NCI-H1436 treated with DMSO at 0.1 percent for 48 hours (cell line): Measurements from ENCODE around the gene RTBDN.

ENCODE experiments used
- DNase-seq: peaks from one replicate; lab custom pipeline; 2025; lab: John Stamatoyannopoulos, UW

The RTBDN gene

GRCh38 chr19:12792051-12792852 is 42.1 kb downstream of the RTBDN start:
- no peak for DNase-seq

GRCh38 chr19:12791345-12792050 is 42.9 kb downstream of the RTBDN start, which contains the start of gene JUNB:
Gene JUNB, plus strand, starts transcription at chr19:12791486. Its CDS starts 286 bp downstream, at chr19:12791772.
- DNase-seq, result peak; percentile 66

DNA sequence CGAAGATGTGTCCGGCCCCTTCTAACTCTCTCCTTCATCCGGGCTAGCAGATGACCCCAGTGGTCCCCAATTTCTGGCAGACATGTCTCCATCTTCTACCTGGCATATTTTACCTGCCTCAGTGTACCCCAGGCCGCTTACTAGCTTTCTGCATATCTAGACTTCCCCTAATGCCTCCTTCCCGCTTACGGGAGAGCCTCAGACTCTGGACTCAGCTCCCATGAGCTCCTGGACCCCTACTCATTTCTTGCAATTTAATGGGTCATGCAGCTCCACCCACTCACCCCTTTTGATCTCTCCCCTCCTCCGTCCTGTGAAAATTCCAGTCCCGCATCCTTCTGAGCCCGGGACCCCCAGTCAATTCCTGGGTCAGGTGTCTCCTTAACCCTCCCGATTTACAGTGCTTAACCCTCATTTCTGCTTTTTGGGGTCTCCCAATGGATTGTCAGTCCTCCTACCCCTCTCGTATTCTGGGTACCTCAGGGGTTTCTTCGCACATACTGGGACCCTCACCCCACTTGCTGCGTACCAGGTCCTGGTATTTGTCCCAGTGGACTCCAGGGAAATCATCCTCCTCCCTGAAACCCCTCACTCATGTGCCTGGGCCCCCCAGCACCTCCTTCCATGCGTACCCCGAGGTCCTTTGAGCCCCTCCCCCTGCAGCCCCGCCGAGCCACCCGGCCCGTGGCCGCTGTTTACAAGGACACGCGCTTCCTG is 43.6 kb downstream of the RTBDN start:
- no peak for DNase-seq

DNA sequence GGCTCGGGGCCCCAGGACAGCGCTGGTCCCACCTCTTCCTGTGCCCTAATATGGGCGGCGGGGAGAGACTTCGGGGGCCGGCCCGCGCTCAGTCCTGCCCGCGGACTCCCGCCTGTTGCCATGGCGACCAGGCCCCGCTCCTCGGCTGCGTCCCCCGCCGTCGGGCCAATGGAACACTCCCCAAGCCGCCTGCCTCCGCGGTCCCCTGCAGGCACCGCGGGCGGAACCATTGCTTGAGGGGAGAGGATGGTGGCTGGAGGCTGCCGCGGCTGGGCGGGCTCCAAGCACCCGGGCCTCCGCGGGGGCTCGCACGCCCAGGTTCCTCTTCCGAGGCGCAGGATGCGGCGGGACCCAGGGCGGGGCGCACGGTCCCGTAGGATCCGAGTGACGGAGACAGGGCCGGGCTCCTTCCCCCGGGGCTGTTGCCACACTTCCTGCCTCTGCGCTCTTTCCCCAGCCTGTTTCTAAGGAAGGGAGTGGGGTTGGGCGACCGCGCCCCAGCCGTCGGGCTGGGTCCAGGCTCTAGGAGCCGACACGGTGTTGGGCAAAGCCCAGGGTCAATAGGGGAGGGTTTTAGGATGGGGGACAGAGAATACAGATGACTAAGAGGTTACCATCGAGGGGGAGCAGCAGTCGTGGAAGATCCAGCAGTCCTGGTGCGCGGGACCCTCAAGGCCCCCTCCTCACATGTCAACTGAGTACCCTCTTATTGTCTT is 44.3 kb downstream of the RTBDN start:
- peak; percentile 60 for DNase-seq

- DNase-seq, result no peak
Measured at GRCh38 chr19:12789098-12789903, 45.1 kb downstream of the RTBDN start.

GRCh38 chr19:12788682-12789097 is 45.7 kb downstream of the RTBDN start:
- DNase-seq, result no peak

GRCh38 chr19:12788042-12788681 is 46.2 kb downstream of the RTBDN start:
- DNase-seq, result no peak

- DNase-seq, result no peak
Measured at GRCh38 chr19:12787458-12787857, 46.9 kb downstream of the RTBDN start.

DNA sequence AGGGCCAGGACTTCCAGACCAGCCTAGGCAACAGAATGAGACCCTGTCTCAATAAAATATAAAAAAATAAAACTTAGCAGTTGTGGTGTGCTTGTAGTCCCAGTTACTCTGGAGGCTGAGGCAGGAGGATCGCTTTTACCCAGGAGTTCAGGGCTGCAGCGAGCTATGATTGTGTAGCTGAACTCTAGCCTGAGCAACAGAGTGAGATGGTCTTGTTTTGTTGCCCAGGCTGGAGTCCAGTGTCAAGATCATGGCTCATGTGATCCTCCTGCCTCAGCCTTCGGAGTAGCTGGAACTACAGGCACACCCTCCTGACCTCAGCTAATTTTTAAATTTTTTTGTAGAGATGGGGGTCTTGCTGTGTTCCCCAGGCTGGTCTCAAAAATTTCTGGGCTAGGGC is 47.4 kb downstream of the RTBDN start:
- DNase-seq, result no peak

DNA sequence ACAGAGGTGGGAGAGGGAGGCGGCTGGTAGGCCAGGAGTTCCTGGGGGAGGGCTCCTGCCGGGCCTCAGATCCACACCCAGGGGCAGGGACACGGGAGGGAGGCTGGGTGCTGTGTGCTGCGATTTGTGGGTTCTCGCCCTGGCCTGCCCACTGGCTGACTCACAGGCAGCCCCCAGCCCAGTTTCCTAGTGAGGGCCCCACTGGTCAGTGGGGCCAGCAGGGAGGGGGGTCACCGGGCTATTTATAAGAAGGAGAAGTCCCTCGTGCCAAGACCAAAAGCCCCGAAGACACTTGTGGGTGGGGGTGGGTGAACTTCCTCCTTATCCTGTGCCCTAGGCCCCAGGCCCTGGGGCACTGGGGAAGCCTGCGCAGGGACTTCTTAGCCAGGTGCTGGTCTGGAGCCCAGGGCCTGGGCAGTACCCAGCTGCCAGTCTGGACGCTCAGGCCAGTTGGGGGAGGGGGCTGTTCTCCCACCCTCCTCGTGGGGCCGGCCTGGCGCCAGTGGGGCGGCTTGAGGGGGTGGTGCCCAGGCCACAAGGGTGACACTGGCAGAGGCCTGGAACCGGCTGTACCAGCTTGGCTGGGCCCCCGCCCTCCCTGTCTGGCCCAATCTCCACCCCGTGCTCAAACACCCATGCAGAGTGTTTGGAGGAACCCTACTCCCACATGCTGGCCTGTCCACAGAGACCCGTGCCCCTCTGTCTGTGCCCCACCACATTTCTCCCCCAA is 48.1 kb downstream of the RTBDN start:
- DNase-seq, result no peak

- no peak for DNase-seq
Measured at GRCh38 chr19:12785431-12786031, 48.8 kb downstream of the RTBDN start.

GRCh38 chr19:12784871-12785430 is 49.4 kb downstream of the RTBDN start:
- DNase-seq, result no peak

- DNase-seq, result no peak
Measured at GRCh38 chr19:12784394-12784870, 49.9 kb downstream of the RTBDN start.

DNA sequence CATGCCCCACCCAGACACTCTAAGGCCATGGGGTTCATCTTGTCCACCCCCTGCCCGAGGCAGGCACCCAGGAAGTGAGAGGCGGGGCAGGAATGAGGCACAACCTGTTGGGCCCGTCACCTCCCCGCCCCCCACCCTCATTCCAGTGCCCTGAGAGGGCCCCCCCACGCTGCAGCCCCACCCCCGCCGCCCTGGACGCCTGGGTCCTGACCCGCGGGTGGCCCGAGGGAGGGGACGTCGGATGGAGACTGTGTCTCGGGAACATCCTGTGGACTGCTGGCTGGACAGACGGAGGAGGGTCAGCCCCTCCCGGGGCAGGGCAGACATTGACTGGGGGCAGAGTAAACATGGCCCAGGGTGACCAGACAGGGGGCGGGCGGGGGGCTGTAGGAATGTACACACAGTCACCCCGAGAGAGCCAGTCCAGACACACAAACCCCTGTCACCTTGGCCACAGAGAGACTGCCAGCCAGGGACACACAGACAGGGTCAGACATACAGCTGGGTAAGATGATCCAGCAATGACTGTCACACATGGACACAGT is 50.5 kb downstream of the RTBDN start:
- DNase-seq, result no peak

DNA sequence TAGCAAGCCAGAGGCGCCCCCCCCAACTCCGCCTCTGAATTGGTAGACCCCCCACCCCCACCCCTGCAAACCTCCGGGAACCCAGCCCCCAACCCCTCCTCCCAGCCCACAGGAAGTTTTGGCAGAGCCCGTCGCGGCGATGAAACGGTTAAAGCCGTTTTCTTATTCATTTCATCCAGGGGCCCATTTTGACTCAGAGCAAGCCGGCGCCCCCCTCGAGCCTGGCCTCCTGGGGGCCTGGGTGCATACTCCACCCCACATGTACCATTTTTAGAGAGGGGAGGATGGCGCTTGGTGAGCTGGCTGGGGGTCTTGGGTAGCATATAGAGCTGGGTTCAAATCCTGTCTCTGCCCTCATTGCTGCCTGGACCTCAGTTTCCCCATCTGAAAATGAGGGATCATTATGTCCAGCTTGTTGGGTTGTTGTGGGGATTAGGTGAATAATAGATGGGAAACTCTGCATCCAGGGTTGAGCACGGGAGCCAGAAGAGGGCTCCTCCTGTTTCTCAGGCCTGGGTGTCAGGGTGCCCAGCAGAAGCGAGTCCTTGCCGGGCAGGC is 51.0 kb downstream of the RTBDN start:
- no peak for DNase-seq

- DNase-seq, result no peak
Measured at GRCh38 chr19:12782424-12783290, 51.7 kb downstream of the RTBDN start.

- no peak for DNase-seq
Measured at GRCh38 chr19:12782174-12782423, 52.3 kb downstream of the RTBDN start.
